ENCODE measurements around the gene NRIP3.
"Not testable (repeated sequence)": the region's sequence is repeated elsewhere in the genome, so short reads cannot be mapped to it uniquely, and the experiment has no call there.

NRIP3 gene

GRCh38 chr11:8971196-8971923, 32.4 kb downstream of the NRIP3 start:
- DNase-seq (ENCODE audit: low read depth) = no peak

DNA sequence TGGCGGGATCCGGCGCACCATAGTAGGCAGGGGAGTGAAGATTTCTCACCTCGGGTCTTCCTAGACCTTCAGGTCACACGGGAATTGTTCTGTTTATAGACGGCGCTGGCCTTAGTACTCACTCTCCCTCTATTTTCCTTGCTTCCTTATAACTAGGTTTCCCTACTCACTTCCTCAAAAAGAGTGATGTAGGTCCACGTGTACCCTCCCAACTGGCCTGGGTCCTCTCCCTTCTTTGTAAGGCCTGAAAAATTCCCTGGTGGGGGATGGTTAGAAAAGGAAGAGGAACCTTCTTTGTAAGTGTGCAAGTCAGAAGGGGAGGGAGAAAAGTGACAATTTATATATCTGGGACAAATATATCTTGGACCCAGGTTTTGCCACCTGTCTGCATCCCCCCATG, 36.6 kb downstream of the NRIP3 start:
- DNase-seq (ENCODE audit: low read depth) = no peak

GRCh38 chr11:8964324-8965320, 39.2 kb downstream of the NRIP3 start, which contains the start of gene TMEM9B:
Gene TMEM9B, minus strand, starts transcription at chr11:8964442. Its CDS starts 129 bp downstream, at chr11:8964313.
- peak; percentile 82 for DNase-seq (ENCODE audit: low read depth)

DNA sequence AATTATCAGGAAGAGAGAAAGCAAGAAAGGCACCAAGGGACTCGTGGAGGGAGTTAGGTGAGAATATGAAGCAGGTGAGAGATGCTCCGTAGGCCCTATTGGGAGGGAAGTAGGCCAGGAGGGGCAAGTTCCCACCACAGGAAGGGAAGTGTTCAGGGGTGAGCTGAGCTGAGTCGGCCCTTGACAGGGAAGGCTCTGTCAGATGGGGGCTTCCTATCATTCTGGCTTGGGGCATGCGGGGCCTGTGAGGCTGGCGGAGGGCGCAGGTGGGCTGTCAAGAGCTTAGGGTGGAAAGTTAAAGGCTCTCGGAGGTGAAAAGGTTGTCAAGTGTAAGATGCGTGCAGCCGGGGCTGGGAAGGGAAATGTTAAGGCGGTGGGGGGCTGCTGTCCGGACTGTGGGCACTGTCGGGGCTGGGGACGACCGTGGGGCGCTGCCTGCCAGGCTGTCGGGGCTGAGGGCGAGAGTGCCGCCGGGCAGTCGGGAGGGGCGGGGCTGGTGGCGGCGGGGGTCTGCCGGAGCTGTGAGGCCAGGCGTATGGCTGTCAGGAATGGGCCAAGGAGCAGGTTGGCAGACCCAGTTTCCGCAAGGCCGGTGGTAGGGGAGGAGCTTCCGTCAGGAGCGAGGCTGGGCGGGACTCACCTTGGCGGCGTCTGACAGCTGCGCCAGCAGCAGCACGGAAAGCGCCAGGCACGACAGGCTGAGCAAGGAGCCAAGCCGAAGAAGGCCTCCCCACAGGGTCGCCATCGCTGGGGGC, 40.1 kb downstream of the NRIP3 start:
- peak; percentile 72 for DNase-seq (ENCODE audit: low read depth)

DNA sequence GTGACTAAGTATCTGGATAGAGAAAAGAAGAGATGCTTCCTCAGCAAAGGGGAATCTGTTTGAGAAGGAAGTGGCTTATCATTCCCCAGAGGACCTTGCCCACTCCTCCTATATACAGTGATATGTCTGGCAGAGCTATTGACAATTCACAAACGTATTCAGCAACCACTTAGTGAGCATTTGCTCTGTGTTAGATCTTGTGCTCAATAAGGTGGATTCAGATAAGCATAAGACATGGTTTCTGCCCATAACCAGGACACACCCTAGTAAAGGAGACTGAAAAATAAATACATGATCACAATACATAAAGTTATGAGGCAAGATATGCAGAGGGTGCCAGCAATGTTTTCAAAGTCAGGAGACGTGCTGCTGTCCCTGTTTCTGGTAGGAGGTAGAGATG, 41.0 kb downstream of the NRIP3 start:
- DNase-seq (ENCODE audit: low read depth) = no peak

DNA sequence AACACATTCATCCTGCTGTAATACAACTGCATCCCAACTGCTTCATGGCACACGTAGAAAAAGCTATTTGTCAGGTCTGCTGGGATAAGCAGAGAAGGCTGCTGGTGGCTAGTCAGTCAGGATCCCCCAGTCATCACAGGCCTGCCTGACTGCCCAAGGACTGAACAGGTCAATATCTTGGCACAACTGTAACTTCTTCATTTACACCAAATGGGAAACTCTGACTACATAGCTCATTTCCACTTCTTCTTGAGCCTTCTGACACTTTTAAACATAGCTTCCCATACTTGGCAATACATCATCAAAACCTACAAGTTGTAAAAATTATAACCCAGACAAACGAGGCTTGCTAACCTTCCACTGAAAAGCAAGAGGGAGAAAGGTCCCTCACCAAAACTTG, 42.4 kb downstream of the NRIP3 start:
- DNase-seq (ENCODE audit: low read depth) = no peak

- DNase-seq (ENCODE audit: low read depth) = no peak
Observed at GRCh38 chr11:8959546-8960166, 44.1 kb downstream of the NRIP3 start.

GRCh38 chr11:8956860-8957259, 46.9 kb downstream of the NRIP3 start:
- DNase-seq (ENCODE audit: low read depth) = no peak

- DNase-seq (ENCODE audit: low read depth) = no peak
Observed at GRCh38 chr11:8948886-8949285, 54.9 kb downstream of the NRIP3 start.

DNA sequence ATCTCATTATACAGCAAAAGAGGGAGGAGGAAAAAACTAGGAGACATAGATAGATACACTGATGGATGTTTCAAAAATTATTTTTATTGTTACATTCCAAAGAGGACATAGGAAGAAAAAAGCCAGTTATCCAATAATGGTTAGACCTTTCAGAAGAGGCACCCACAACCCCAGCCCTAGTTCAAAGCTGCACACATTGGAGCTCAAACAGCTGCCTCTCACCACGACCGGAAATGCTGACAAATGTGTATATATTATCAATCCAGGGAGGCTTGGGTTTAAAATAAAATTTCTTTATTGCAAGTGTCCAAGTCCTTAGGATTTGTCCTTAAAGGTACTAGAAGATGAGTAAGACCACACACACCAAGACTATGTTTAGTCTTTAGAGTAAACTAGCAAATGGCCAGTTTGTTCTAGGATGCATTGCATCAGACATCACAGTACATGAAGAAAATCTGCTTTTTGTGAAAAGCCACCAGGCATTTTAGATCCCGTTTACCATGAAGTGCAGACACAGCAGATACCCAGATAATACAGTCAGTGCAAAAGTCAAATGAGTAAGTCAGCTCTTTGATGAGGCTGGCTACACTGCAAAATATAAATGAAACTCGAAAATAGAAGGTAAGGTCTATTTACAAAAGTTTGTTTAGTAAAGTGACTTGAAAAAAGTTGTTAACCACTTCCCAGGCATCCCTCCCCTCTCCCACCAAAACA, 56.4 kb downstream of the NRIP3 start:
- no peak for DNase-seq (ENCODE audit: low read depth)

- DNase-seq (ENCODE audit: low read depth) = no peak
Observed at GRCh38 chr11:8942518-8943066, 61.2 kb downstream of the NRIP3 start, which contains the start of gene ASCL3. Gene ASCL3, minus strand, starts transcription at chr11:8943016. Its CDS starts 4,855 bp downstream, at chr11:8938161.

DNA sequence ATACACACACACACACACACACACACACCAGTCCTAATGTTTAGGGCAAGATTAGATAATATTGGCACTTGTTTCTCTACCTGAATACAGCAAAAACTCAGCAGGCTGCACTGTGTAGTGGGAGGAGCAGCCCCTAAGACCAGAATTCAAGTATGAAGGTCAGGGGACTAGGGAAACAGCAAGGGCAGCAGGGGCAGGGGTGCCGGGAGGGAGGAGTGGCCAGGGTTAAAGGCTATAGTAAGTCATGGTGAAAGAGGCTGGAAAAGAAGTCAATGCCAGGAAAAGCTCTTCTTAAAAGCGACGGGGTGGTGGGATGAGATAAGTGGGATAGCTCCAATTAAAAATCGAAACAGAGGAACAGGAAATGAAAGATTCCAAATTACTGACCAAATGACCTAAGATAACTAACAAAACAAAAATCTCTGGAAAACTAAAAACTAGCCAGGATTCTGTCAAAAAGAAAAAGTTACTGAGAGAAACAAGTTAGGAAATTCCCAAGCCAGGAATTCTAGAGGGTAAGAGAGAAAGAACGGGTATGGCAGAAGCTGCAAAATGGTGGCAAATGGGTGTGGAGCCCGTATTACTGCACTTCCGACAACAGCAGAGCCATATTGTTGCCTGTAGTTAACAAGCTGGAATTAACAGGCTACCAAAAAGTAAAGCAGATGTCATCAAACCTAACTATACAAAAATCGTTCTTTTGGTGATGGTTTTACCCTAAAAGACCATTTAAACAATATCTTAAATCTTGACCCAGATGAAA, 62.3 kb downstream of the NRIP3 start:
- no peak for DNase-seq (ENCODE audit: low read depth)

GRCh38 chr11:8937659-8938058, 66.1 kb downstream of the NRIP3 start:
- no peak for DNase-seq (ENCODE audit: low read depth)

- no peak for DNase-seq (ENCODE audit: low read depth)
Observed at GRCh38 chr11:8937159-8937558, 66.6 kb downstream of the NRIP3 start.

DNA sequence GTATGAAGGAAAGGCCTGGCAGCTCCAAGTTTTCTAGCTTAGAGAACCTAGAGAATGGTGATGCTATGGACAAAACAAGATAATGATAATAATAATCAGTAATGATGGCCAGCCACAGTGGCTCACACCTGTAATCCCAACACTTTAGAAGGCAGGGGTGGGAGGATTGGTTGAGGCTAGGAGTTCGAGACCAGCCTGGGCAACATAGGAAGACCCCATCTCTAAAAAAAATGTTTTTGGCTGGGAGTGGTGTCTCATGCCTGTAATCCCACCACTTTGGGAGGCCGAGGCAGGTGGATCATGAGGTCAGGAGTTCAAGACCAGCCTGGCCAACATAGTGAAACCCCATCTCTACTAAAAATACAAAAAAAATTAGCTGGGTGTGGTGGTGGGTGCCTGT, 68.0 kb downstream of the NRIP3 start:
- not testable (repeated sequence) for DNase-seq (ENCODE audit: low read depth)

DNA sequence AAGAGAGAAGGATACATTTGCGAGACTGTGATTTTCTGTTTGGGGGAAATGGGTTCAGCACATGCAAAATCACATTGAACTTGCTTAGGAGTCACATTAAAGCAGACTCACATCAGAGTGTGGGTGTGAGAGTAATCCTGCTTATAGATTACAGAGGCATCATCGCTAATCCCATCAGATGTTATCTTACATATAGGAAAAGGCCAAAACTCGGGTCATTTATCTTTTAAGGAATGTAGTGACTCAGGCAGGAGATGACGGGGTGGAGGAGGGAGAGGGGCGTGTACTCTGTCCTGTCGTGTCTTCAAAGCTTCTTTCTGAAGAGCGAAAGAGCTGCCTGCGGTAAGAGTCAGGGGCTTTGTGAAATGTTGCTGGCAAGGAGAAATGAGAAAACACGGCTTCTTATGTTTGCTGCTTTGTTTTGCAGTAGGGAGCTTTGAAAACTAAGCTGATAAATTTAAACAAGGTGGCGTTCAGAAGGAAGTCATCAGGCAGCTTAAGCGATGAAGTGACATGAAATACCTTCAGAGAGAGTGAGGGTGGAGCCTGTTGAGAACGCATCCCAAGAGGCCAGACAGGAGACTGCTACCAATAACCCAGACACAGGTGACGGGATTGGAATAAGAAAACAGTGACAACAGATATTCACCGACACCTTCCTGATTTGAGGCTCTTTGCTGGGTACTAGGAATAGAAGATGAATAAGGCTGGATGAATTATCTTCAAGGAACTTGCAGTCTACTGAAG, 68.9 kb downstream of the NRIP3 start:
- DNase-seq (ENCODE audit: low read depth) = no peak

DNA sequence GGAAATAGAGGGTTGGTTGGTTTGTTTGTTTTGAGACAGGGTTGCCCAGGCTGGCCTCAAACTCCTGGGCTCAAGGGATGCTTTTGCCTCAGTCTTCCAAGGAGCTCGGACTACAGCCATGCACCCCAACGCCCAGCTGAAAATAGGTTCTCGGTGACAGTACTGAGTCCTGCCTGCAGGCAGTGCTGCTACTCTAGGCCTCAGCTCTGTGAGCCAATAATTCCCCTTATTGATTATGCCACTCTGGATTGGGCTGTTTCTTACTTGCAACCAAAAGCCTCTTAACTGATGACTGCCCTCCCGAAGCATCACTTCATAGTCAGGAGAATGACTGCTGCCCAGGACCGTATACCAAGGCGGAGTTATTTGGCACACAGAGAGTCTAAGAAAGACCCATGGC, 69.9 kb downstream of the NRIP3 start:
- no peak for DNase-seq (ENCODE audit: low read depth)

DNA sequence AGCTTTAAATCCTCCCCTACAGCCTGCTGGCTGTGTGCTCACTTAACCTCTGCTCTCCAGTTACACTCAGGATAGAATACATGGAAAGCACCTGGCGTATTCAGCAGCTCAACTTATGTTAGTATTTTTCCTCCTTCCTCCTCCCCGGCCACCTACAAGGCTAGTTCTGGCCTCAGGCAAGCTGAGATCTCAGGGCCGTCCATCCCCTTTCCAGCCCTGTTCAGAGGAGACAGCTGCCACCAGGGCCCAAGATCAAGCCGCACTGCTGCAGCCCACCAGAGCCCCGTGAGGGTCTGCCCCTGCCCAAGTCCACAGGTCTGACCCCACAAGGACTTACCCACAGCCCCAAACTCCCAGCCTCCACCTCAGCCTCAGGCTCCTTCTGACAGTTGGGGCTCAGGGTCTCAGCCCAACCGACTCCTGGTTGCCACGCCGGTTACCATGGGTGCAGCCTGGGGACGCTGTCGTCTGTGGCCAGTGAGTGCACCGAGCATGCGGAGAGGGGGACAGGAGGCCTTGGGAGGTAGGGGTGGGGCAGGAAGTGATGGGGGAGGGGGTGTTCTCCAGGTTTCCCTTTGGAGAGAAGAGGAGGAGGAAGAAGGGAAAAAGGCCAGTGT, 71.1 kb downstream of the NRIP3 start, which contains the start of gene C11orf16:
Gene C11orf16 (minus strand): TSS at position 384 of the 617 bp plus-strand sequence. CDS start 639 bp downstream, outside the sequence.
- no peak for DNase-seq (ENCODE audit: low read depth)

All from activated T-cell treated with anti-CD3 and anti-CD28 coated beads for 48 hours (primary cell).